ENCODE measurements around the gene USHBP1. TPM values are rescaled to one million over a fixed set of nuclear protein-coding genes. Genes with fewer than 3 reads are reported as not detected.
A peak's percentile ranks its signal among the peaks of the same experiment; 100 is the strongest.

USHBP1 gene
- total RNA-seq, 1 donor from 2014 or later: 0.23 TPM

DNA sequence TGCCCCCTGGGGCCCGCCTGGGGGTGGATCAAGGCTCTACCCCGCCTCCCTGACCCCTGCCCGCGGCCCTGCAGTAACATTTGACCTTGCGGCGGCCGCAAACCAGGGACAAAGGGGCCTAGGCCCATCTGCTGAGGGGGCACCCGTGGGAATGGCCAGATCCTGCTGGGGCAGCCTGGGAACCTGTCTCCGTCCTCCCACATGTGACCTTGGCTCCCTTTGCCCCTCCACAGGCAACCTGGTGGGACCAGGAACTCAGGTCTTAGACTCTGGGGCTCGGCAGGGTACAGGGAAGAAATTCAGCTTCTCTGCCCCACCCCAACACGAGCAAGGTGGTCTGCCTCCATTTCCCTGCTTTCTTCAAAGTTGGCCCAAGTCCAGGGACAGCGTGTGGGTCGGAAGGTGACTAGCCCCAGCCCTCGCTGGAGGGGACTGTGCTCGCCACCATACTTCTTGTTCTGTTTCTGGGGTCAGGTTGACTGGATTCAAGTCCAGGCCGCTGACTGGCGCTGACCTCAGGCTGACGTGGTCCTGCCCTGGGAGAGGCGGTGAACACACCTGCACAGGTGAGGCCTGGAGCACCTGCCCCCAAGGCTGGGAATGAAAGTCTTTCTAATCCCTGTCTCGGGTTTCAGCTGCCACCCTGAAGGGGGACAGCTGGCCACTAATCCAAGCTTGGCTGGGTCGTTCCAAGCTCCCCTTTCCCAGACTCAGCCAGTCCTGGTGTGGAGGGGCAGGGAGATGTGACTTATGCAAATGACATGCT is 16.4 kb downstream of the USHBP1 start:
- Mint-ChIP-seq H3K27ac (ENCODE audit: unreplicated experiment) (peak overlapping the region; percentile 27), H3K4me3 (peak overlapping the region; percentile 81), H3K9me3 (no peaks in the 10 kb centered on the region), H3K36me3 (ENCODE audit: low read depth) (no peaks in the 10 kb centered on the region), H3K4me1 (peaks cover 41% of the 10 kb centered on the region), H3K27me3 (ENCODE audit: low read depth) (peaks cover 9% of the 10 kb centered on the region)
- TF ChIP-seq, protein P1, sequence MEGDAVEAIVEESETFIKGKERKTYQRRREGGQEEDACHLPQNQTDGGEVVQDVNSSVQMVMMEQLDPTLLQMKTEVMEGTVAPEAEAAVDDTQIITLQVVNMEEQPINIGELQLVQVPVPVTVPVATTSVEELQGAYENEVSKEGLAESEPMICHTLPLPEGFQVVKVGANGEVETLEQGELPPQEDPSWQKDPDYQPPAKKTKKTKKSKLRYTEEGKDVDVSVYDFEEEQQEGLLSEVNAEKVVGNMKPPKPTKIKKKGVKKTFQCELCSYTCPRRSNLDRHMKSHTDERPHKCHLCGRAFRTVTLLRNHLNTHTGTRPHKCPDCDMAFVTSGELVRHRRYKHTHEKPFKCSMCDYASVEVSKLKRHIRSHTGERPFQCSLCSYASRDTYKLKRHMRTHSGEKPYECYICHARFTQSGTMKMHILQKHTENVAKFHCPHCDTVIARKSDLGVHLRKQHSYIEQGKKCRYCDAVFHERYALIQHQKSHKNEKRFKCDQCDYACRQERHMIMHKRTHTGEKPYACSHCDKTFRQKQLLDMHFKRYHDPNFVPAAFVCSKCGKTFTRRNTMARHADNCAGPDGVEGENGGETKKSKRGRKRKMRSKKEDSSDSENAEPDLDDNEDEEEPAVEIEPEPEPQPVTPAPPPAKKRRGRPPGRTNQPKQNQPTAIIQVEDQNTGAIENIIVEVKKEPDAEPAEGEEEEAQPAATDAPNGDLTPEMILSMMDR (conservative IDR thresholded peaks at IDR 0.05): no peak
- DNase-seq (ENCODE audit: low read depth, low spot score): peak; percentile 63

DNA sequence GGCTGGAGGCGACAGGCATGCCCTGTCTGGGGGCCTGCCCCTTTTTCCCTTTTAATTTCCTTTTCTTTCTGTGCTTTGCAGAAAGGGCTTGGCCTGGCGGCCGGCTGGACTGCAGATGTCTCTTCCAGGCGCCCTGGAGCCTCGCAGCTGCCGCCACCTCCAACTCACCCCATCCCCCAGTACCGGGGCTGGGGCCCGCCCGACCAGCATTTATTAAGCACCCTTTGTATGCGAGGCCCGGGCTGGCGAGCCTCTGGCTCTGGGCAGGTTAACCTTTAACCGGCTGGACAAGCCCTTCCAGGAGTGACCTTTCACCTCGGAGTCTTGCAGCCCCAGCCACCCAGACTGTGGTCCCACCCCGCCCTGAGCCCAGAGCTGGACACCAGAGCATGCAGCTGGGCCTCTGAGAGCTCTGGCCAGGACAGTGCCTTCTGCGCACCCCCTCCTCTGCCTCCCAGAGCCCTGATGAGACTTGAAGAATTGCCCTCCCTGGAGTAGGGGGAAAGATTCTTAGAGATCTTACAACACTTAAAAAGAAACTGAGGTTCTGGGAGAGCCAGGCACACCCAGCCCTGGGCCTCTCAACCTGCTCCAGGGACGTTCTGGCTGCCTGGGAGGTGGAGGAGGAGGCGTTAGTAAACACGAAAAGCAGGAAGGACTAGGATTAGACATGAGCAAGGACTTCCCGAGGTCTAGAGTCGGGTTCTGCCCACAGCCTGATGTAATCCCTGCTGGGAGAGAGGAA is 17.7 kb downstream of the USHBP1 start:
- H3K4me1 Mint-ChIP-seq: peaks cover 51% of the 10 kb centered on the region
- peak overlapping the region; percentile 88 for H3K4me3 Mint-ChIP-seq

DNA sequence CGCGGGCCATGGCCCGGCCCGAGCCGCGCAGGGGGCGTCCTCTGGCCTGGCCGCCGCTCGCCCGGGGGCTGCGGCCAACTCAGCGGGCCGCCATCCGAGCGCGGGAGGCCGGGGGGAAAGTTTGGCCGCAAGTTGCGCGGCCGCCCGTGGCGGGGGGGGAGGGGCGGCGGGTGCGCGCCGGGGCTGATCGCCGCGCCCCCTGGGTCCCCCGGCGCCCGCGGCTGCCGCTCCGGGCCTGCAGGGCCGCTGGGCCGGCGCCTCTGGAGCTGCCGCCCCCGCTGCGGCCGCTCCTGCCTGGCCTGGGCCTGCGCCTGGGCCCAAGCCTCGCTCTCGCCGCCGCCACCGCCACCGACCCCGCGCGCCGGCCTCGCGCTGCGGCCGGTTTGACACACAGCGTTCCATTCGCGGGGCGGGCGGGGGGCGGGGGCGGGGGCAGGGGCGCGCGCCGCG is 19.0 kb downstream of the USHBP1 start, which contains the start of gene NR2F6:
Gene NR2F6, minus strand, starts transcription at position 385 of the 450 bp plus-strand sequence. CDS start 699 bp downstream, outside the sequence.
- TF ChIP-seq, protein P1 (conservative IDR thresholded peaks at IDR 0.05): no peak
- Mint-ChIP-seq H3K36me3 (ENCODE audit: low read depth) (peaks cover 3% of the 10 kb centered on the region), H3K4me1 (peaks cover 57% of the 10 kb centered on the region), H3K27ac (ENCODE audit: unreplicated experiment) (peak within 1 kb of the TSS; percentile 98), H3K9me3 (no peaks in the 10 kb centered on the region), H3K27me3 (ENCODE audit: low read depth) (peaks cover 9% of the 10 kb centered on the region), H3K4me3 (peak within 1 kb of the TSS; percentile 98)
- DNase-seq (ENCODE audit: low read depth, low spot score): no peak

More for the DNA sequence above, 17.7 kb downstream of the USHBP1 start:
- no peak for DNase-seq (ENCODE audit: low read depth, low spot score)
- peak overlapping the region; percentile 67 for H3K27ac Mint-ChIP-seq (ENCODE audit: unreplicated experiment)
- H3K36me3 Mint-ChIP-seq (ENCODE audit: low read depth): peaks cover 3% of the 10 kb centered on the region
- peaks cover 9% of the 10 kb centered on the region for H3K27me3 Mint-ChIP-seq (ENCODE audit: low read depth)
- TF ChIP-seq, protein P1 (conservative IDR thresholded peaks at IDR 0.05): no peak
- H3K9me3 Mint-ChIP-seq: no peaks in the 10 kb centered on the region

DNA sequence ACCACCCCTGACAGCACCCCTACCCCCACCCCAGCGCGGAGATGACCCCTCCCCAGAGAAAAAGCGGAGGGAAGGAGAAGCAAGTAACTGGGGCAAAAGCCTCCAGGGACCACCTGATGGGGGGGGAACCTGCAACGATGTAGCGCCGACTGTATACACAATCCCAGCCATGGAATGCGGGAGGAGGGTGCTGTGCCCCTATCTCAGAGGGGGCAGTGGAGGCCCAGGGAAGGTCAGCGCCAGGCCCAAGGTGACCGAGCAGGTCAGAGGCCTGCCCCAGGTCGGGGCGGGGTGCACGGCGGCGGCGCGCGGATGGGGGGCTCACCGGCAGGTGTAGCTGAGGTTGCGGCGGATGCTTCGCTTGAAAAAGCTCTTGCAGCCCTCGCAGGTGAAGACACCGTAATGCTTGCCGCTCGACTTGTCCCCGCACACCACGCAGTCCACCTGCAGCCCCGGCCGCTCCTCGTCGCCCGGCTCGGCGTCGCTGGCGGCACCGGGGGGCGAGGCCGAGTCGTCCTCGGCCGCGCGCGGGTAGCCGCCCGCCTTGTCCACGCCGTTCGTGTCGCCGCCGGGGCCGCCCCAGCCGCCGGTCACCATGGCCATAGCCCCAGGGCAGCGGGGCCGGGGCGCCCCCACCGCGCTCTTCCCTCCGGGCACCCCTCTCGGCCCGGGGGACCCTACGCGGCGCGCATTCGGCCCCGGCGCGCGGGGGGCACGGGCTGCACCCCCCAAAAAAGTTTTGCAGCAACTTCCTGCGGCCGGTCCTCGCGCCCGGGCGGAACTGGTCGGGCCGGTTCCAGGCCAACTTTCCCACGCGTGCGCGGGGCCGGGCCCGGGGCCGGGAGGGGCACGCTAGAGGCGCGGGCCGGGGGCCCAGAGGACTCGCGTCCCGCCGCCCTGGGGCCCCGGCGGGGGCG is 19.7 kb downstream of the USHBP1 start:
- Mint-ChIP-seq H3K4me1 (peaks cover 64% of the 10 kb centered on the region), H3K9me3 (no peaks in the 10 kb centered on the region), H3K4me3 (peak overlapping the region; percentile 98), H3K27ac (ENCODE audit: unreplicated experiment) (peak overlapping the region; percentile 94), H3K36me3 (ENCODE audit: low read depth) (peaks cover 3% of the 10 kb centered on the region), H3K27me3 (ENCODE audit: low read depth) (peaks cover 9% of the 10 kb centered on the region)
- TF ChIP-seq, protein P1 (conservative IDR thresholded peaks at IDR 0.05): no peak
- no peak for DNase-seq (ENCODE audit: low read depth, low spot score)

All from neural crest cell (in vitro differentiated cells).